Iris pigment epithelial cell (primary cell): ENCODE measurements around the gene LSAMP.
"Not testable (repeated sequence)": the region's sequence is repeated elsewhere in the genome, so short reads cannot be mapped to it uniquely, and the experiment has no call there.

Experiments used
- DNase-seq: peaks from one replicate; pipeline ENCODE4 v3.0.0-alpha.2; 2011; ENCODE audit warnings: low read depth

The LSAMP gene

GRCh38 chr3:116103868-116104530 lies 341.3 kb downstream of the LSAMP start:
- DNase-seq, result no peak

- DNase-seq, result no peak
Observed at GRCh38 chr3:116102037-116102436, 343.2 kb downstream of the LSAMP start.

GRCh38 chr3:116097226-116097625 lies 348.1 kb downstream of the LSAMP start:
- DNase-seq, result no peak

- DNase-seq, result no peak
Observed at GRCh38 chr3:116096631-116097030, 348.7 kb downstream of the LSAMP start.

GRCh38 chr3:116093374-116093773 lies 351.9 kb downstream of the LSAMP start:
- no peak for DNase-seq

GRCh38 chr3:116087426-116087825 lies 357.9 kb downstream of the LSAMP start:
- no peak for DNase-seq

- no peak for DNase-seq
Observed at GRCh38 chr3:116084999-116085791, 360.1 kb downstream of the LSAMP start.

- peak; percentile 15 for DNase-seq
Observed at GRCh38 chr3:116083683-116084082, 361.6 kb downstream of the LSAMP start.

- no peak for DNase-seq
Observed at GRCh38 chr3:116078561-116078960, 366.7 kb downstream of the LSAMP start.

- no peak for DNase-seq
Observed at GRCh38 chr3:116077557-116077956, 367.7 kb downstream of the LSAMP start.

GRCh38 chr3:116077059-116077458 lies 368.2 kb downstream of the LSAMP start:
- no peak for DNase-seq

GRCh38 chr3:116070516-116071278 lies 374.6 kb downstream of the LSAMP start:
- not testable (repeated sequence) for DNase-seq

GRCh38 chr3:116070061-116070460 lies 375.2 kb downstream of the LSAMP start:
- no peak for DNase-seq

- no peak for DNase-seq
Observed at GRCh38 chr3:116069024-116069423, 376.3 kb downstream of the LSAMP start.

- DNase-seq, result no peak
Observed at GRCh38 chr3:116067326-116067725, 378.0 kb downstream of the LSAMP start.

- no peak for DNase-seq
Observed at GRCh38 chr3:116065501-116065900, 379.8 kb downstream of the LSAMP start.

- DNase-seq, result peak; percentile 15
Observed at GRCh38 chr3:116064646-116065045, 380.6 kb downstream of the LSAMP start.

- DNase-seq, result peak; percentile 62
Observed at GRCh38 chr3:116059421-116060096, 385.7 kb downstream of the LSAMP start.

- no peak for DNase-seq
Observed at GRCh38 chr3:116058844-116059243, 386.4 kb downstream of the LSAMP start.

- DNase-seq, result peak; percentile 0
Observed at GRCh38 chr3:116057400-116058006, 387.8 kb downstream of the LSAMP start.

GRCh38 chr3:116056280-116056679 lies 389.0 kb downstream of the LSAMP start:
- DNase-seq, result no peak

- no peak for DNase-seq
Observed at GRCh38 chr3:116053017-116053416, 392.3 kb downstream of the LSAMP start.
